ENCODE data around the gene ZNF639.

Gene ZNF639

GRCh38 chr3:179309225-179310078 is 13.4 kb upstream of the ZNF639 start:
- DNase-seq (ENCODE audit: low spot score): no peak

GRCh38 chr3:179318876-179319275 is 4.0 kb upstream of the ZNF639 start:
- no peak for DNase-seq (ENCODE audit: low spot score)

- DNase-seq (ENCODE audit: low spot score): peak; percentile 27
These were observed 1.1 kb upstream of the ZNF639 start for GRCh38 chr3:179321668-179322285.

GRCh38 chr3:179323197-179324110 is 623 bp downstream of the ZNF639 start:
- peak; percentile 36 for DNase-seq (ENCODE audit: low spot score)

GRCh38 chr3:179324270-179324754 is 1.5 kb downstream of the ZNF639 start:
- DNase-seq (ENCODE audit: low spot score): peak; percentile 10

- DNase-seq (ENCODE audit: low spot score): no peak
These were observed 7.6 kb downstream of the ZNF639 start for GRCh38 chr3:179330438-179330837.

- no peak for DNase-seq (ENCODE audit: low spot score)
These were observed 9.4 kb downstream of the ZNF639 start for GRCh38 chr3:179332240-179332639.

- no peak for DNase-seq (ENCODE audit: low spot score)
These were observed 10.3 kb downstream of the ZNF639 start for GRCh38 chr3:179333084-179333483.

GRCh38 chr3:179336345-179336929 is 13.6 kb downstream of the ZNF639 start:
- DNase-seq (ENCODE audit: low spot score): no peak

- DNase-seq (ENCODE audit: low spot score): peak; percentile 74
These were observed 24.7 kb downstream of the ZNF639 start, which contains the start of gene MFN1 for GRCh38 chr3:179347345-179348194. Gene MFN1, plus strand, starts transcription at chr3:179347709. Its CDS starts 1,143 bp downstream, at chr3:179348852.

- DNase-seq (ENCODE audit: low spot score): no peak
These were observed 25.6 kb downstream of the ZNF639 start for GRCh38 chr3:179348325-179349013.

GRCh38 chr3:179355996-179356395 is 33.2 kb downstream of the ZNF639 start:
- DNase-seq (ENCODE audit: low spot score): no peak

- no peak for DNase-seq (ENCODE audit: low spot score)
These were observed 40.5 kb downstream of the ZNF639 start for GRCh38 chr3:179363332-179363731.

GRCh38 chr3:179369621-179370020 is 46.8 kb downstream of the ZNF639 start:
- no peak for DNase-seq (ENCODE audit: low spot score)

GRCh38 chr3:179373938-179374337 is 51.1 kb downstream of the ZNF639 start:
- no peak for DNase-seq (ENCODE audit: low spot score)

GRCh38 chr3:179375091-179375999 is 52.5 kb downstream of the ZNF639 start:
- no peak for DNase-seq (ENCODE audit: low spot score)

- DNase-seq (ENCODE audit: low spot score): no peak
These were observed 53.6 kb downstream of the ZNF639 start for GRCh38 chr3:179376474-179376873.
